Adrenal gland (tissue), 12 donors: Measurements from ENCODE around the gene GABRB3. TPM values are rescaled to one million over a fixed set of nuclear protein-coding genes. Genes with fewer than 3 reads are reported as not detected.

Experiments used
- DNase-seq, 7 donors: peaks; one replicate each; pipeline ENCODE4 v3.0.0-alpha.2; 2019 to 2020
- H3K27ac ChIP-seq, 5 donors: fragments of 200-600 bp; sonication (generic) in 4 of 5; 1 replicate in 3 of 5; 2 replicates in 2 of 5; pipeline versions ENCODE4 v1.5.1 to v1.8.0; 2016 to 2020; ENCODE audit warnings: mild to moderate bottlenecking in 1 of 5
- H3K27me3 ChIP-seq: fragments of 200-600 bp; 2 replicates; pipeline ENCODE4 v1.8.0; 2021
- H3K36me3 ChIP-seq, 2 donors: fragments of 200-600 bp; replicated peaks in 1 of 2; 1 replicate in 1 of 2; 2 replicates in 1 of 2; pipeline versions ENCODE4 v1.5.1 to v1.8.0; 2018 to 2022
- H3K4me1 ChIP-seq, 2 donors: fragments of 200-600 bp; replicated peaks in 1 of 2; 1 replicate in 1 of 2; 2 replicates in 1 of 2; pipeline versions ENCODE4 v1.5.1 to v1.8.0; 2018 to 2021
- H3K4me3 ChIP-seq, 4 donors: fragments of 200-600 bp; sonication (generic) in 3 of 4; one replicate each; pipeline ENCODE4 v1.5.1; 2016 to 2018
- H3K9me3 ChIP-seq, 3 donors: fragments of 200-600 bp; sonication (generic) in 1 of 3; replicated peaks in 1 of 3; 1 replicate in 2 of 3; 2 replicates in 1 of 3; pipeline versions ENCODE4 v1.5.1 to v1.8.0; 2016 to 2021
- POLR2A ChIP-seq, 2 donors: fragments of 450-650 bp; IDR thresholded peaks; one replicate each; pipeline ENCODE4 v1.6.1; 2017; ENCODE audit warnings: antibody characterized with exemption in 2 of 2, mild to moderate bottlenecking in 2 of 2, moderate library complexity in 1 of 2
- WGBS, 4 donors: extraction: QIAGEN DNeasy Blood & Tissue Kit in 2 of 4; methylation state at CpG; one replicate each; pipeline versions ENCODE4 v1.1.5 to v1.1.7; 2013 to 2017; 5-methylcytosine and 5-hydroxymethylcytosine counted together
- intact Hi-C, 2 donors: fragments of 100-400 bp; cut with DNase I; formaldehyde crosslinking; loops; one replicate each; pipeline versions ENCODE4 v1.14.1 to v1.15.0; 2022 to 2023
- polyA plus RNA-seq, 3 donors: library from polyadenylated mRNA; stranded (reverse); fragments of 200-250 nt in 2 of 3; fragments of 350-450 nt in 1 of 3; fragmentation: Illumina TruSeq in 1 of 3; extraction: RNeasy Lipid Tissue Mini Kit (QIAGEN cat#74804) in 1 of 3; gene quantifications; one replicate each; pipeline ENCODE4 v1.2.3, GENCODE V29; 2013 to 2014
- total RNA-seq, 9 donors: library from RNA; depleted of rRNA in 4 of 9; stranded (reverse); fragments of >200 nt in 4 of 9; fragments of 120-200 nt in 1 of 9; fragmentation: NEBNext Ultra II Directional in 1 of 9; extraction: Animal tissue kit (Norgen Biotek cat#: 25700) in 1 of 9; gene quantifications; one replicate each; pipeline versions ENCODE4 v1.1.0 to v1.2.4, GENCODE V29; 2013 to 2023
- TF ChIP-seq, protein P1 (sequence below), 6 experiments: fragments of 450-650 bp in 4 of 6; fragments of 200-600 bp in 2 of 6; sonication (generic) in 1 of 6; IDR thresholded peaks; 1 replicate in 5 of 6; 2 replicates in 1 of 6; pipeline versions ENCODE4 v1.5.1 to v1.8.0; 2016 to 2021; ENCODE audit warnings: antibody characterized with exemption in 6 of 6, mild to moderate bottlenecking in 2 of 6, moderate library complexity in 1 of 6
- donor health status: healthy with polysubstance abuse.
- donor health status: Bipolar disorder and iron deficiency.
- donor health status: DM: yes; HTN: yes; CAD: no.
- donor health status: DM: no; HTN: no; CAD: no.
- donor health status: DM: no; HTN: no; CAD: no.
- donor health status: DM: yes; HTN: yes; CAD: no.

The GABRB3 gene
- total and polyA plus RNA-seq, 12 donors, result 0.95 to 13.3 (median 2.8) TPM

DNA sequence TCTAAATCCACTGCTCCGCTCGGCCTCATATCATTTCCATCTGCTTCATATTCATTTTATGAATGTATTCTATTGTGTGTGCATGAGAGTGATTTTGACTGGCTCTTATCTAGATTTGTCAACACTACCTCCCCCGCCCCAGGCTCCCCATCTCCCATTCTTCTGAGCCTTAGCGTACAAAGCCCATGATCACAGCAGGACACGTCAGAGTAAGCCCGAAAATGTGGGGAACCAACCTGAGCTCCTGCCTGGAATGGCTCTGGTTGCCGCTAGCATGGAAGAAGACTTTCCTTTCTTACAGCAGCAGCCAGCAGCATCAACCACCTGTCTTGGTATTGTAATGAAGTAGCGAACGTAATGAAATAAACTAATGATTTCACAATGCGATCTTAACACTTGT lies 61.4 kb downstream of the GABRB3 start:
- 59 to 79% (median 67%) methylated on average over 10 of the region's 10 CpGs for WGBS, 4 donors
- TF ChIP-seq, protein P1, sequence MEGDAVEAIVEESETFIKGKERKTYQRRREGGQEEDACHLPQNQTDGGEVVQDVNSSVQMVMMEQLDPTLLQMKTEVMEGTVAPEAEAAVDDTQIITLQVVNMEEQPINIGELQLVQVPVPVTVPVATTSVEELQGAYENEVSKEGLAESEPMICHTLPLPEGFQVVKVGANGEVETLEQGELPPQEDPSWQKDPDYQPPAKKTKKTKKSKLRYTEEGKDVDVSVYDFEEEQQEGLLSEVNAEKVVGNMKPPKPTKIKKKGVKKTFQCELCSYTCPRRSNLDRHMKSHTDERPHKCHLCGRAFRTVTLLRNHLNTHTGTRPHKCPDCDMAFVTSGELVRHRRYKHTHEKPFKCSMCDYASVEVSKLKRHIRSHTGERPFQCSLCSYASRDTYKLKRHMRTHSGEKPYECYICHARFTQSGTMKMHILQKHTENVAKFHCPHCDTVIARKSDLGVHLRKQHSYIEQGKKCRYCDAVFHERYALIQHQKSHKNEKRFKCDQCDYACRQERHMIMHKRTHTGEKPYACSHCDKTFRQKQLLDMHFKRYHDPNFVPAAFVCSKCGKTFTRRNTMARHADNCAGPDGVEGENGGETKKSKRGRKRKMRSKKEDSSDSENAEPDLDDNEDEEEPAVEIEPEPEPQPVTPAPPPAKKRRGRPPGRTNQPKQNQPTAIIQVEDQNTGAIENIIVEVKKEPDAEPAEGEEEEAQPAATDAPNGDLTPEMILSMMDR (IDR thresholded peaks at IDR 0.05), result no peak
- no peak for TF ChIP-seq POLR2A (IDR thresholded peaks at IDR 0.05)
- no peaks in the 10 kb centered on the region for H3K36me3 ChIP-seq
- no peaks in the 10 kb centered on the region for H3K4me1 ChIP-seq
- no peak for DNase-seq
- no peak overlapping the region for H3K27ac ChIP-seq
- intact Hi-C loops, result no loop called here
- no peak overlapping the region for H3K4me3 ChIP-seq
- no peaks in the 10 kb centered on the region for H3K27me3 ChIP-seq
- no peaks in the 10 kb centered on the region for H3K9me3 ChIP-seq

DNA sequence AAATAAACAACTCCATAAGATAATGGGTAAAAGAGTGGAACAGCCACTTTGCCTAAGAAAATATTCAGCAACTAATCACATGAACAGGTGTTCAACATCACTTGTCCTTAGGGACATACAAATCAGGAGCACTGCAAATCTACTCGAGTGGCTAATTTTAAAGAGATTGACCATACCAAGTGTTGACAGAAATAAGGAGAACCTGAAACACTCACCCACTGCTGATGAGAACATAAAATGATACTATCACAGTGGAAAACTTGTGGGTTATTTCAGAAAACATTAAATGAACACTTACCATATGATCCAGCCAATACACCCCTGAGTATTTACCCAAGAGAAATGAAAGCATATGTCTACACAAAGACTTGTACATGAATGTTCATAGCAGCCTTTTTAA lies 70.5 kb downstream of the GABRB3 start:
- 31 to 46% (median 41%) methylated on average over 1 of the region's 1 CpG for WGBS, 4 donors
- intact Hi-C loops, result no loop called here
- Histone ChIP-seq H3K9me3 (no peaks in the 10 kb centered on the region), H3K27ac (no peak overlapping the region), H3K4me1 (no peaks in the 10 kb centered on the region), H3K27me3 (no peaks in the 10 kb centered on the region), H3K36me3 (no peaks in the 10 kb centered on the region), H3K4me3 (no peak overlapping the region)
- TF ChIP-seq, protein P1 (IDR thresholded peaks at IDR 0.05), result no peak
- TF ChIP-seq POLR2A (IDR thresholded peaks at IDR 0.05), result no peak
- DNase-seq, result no peak

DNA sequence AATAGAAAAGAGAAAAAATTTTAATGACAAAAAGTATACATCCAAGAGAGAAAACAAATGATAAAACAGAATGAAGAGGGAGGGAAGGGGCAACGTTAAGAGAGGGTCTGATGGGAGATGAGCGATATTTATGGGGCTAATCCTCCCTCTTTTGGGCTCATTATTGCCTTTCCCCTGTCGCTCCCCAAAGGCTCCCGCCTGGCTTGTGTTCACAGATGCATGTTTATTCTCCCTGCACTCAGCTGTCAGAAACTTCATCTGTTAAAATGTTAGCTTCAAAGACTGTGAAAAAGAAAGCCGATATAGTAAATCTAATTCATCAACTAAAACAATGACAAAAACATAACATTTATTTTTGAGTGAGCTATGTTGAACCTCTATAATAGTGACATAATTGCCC lies 74.3 kb downstream of the GABRB3 start:
- Histone ChIP-seq H3K9me3 (no peaks in the 10 kb centered on the region), H3K27ac (no peak overlapping the region), H3K4me1 (no peaks in the 10 kb centered on the region), H3K27me3 (no peaks in the 10 kb centered on the region), H3K4me3 (no peak overlapping the region), H3K36me3 (no peaks in the 10 kb centered on the region)
- no peak for DNase-seq
- TF ChIP-seq, protein P1 (IDR thresholded peaks at IDR 0.05), result no peak
- no peak for TF ChIP-seq POLR2A (IDR thresholded peaks at IDR 0.05)
- 35 to 55% (median 47%) methylated on average over 5 of the region's 5 CpGs for WGBS, 4 donors
- intact Hi-C loops, result no loop called here

DNA sequence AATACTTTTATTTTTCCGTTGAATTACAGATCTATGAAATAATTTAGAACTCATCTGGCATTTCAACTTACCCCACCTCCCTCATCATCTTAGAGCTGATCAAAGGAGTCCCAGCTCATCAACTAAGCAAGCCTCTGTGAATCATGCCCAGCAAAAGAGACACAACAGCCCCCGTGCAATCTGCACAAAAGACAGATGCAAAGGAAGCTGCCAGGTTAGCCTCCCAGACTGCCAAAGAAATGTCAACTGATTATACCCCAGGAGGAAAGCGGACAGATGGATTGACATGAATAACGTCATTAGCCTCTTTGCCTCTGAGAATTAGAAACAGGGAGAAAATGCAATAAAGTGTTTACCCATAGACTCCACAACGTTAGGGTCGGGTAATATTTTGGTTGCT lies 75.0 kb downstream of the GABRB3 start:
- H3K27me3 ChIP-seq, result no peaks in the 10 kb centered on the region
- H3K36me3 ChIP-seq, result no peaks in the 10 kb centered on the region
- no peaks in the 10 kb centered on the region for H3K4me1 ChIP-seq
- no peaks in the 10 kb centered on the region for H3K9me3 ChIP-seq
- intact Hi-C loops, result no loop called here
- WGBS, 4 donors, result 51 to 57% (median 55%) methylated on average over 6 of the region's 6 CpGs
- TF ChIP-seq, protein P1 (IDR thresholded peaks at IDR 0.05), result no peak
- TF ChIP-seq POLR2A (IDR thresholded peaks at IDR 0.05), result no peak
- H3K27ac ChIP-seq, result no peak overlapping the region
- H3K4me3 ChIP-seq, result no peak overlapping the region
- DNase-seq, result no peak
